AG04450 (cell line): Measurements from ENCODE around the gene TMTC3. TPM values are rescaled to one million over a fixed set of nuclear protein-coding genes. Genes with fewer than 3 reads are reported as not detected.

ENCODE experiments used
- CTCF ChIA-PET: fragments of 300-600, 350-600 bp; formaldehyde crosslinking; extraction: SDS; loops from one replicate; lab custom pipeline; 2022; ENCODE audit warnings: antibody characterized with exemption, inconsistent platforms; lab: Charles Lee
- POLR2A ChIA-PET: fragments of 350-600 bp; formaldehyde crosslinking; extraction: SDS; loops from one replicate; lab custom pipeline; 2021; ENCODE audit warnings: antibody characterized with exemption, inconsistent platforms; lab: Yijun Ruan, JAX
- DNase-seq: peaks from one replicate; pipeline ENCODE4 v3.0.0-alpha.2; 2011; ENCODE audit warnings: low read depth, low spot score
- H3K27ac ChIP-seq: one replicate; pipeline ENCODE4 v1.5.1; 2012; ENCODE audit warnings: low read depth, low read length, control low read depth
- H3K27me3 ChIP-seq: one replicate; pipeline ENCODE4 v1.6.0; 2012; ENCODE audit warnings: low read length; ENCODE audit not compliant: control insufficient read depth, insufficient read depth
- H3K4me3 ChIP-seq: 2 replicates; pipeline ENCODE4 v1.5.1; 2011; ENCODE audit warnings: mild to moderate bottlenecking, low read depth, low read length, control low read depth
- H3K9me3 ChIP-seq: 2 replicates; pipeline ENCODE4 v1.5.1; 2012; ENCODE audit warnings: low read length; ENCODE audit not compliant: control insufficient read depth, insufficient read depth
- polyA plus RNA-seq: library from polyadenylated mRNA; depleted of rRNA; stranded (reverse); fragments of >200 nt; gene quantifications from 2 replicates; pipeline ENCODE4 v1.2.3, GENCODE V29; 2011
- TF ChIP-seq, protein P1 (sequence below): IDR thresholded peaks from 2 replicates; pipeline ENCODE4 v1.5.1; 2011; ENCODE audit warnings: low read depth, low read length, control low read depth, inconsistent platforms

Gene TMTC3
- polyA plus RNA-seq, 1 experiment: 29.3 TPM

DNA sequence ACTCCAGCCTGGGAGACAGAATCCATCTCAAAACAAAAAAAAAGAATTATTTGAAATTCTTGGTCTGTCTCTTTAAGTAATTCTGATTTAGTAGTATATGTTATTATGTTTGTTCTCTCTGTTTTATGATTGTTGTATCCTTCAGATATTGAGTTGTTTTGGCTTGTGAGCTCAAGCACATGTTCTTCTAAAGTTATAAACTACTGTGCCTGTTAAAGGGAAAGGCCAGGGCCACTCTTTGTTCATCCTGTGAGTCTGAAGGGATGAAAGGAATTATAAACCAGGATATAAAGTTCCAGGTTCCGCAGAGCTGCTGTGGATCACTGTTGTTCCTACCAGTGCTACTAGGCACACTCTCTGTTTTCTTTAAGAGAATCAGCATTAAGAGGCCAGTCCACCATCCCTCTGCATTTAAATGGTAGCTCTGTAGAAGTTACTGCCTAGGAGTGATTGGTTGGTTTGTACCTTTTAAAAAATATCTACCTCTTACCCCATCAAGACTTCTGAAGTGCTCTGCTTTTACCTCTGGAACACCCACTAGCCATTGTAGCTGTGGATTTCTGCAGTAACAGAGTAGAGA, 14.1 kb downstream of the TMTC3 start:
- DNase-seq: no peak
- TF ChIP-seq, protein P1, sequence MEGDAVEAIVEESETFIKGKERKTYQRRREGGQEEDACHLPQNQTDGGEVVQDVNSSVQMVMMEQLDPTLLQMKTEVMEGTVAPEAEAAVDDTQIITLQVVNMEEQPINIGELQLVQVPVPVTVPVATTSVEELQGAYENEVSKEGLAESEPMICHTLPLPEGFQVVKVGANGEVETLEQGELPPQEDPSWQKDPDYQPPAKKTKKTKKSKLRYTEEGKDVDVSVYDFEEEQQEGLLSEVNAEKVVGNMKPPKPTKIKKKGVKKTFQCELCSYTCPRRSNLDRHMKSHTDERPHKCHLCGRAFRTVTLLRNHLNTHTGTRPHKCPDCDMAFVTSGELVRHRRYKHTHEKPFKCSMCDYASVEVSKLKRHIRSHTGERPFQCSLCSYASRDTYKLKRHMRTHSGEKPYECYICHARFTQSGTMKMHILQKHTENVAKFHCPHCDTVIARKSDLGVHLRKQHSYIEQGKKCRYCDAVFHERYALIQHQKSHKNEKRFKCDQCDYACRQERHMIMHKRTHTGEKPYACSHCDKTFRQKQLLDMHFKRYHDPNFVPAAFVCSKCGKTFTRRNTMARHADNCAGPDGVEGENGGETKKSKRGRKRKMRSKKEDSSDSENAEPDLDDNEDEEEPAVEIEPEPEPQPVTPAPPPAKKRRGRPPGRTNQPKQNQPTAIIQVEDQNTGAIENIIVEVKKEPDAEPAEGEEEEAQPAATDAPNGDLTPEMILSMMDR: no peak
- no peak overlapping the region for H3K27ac ChIP-seq
- no peak overlapping the region for H3K4me3 ChIP-seq
- no peaks in the 10 kb centered on the region for H3K9me3 ChIP-seq
- ChIA-PET CTCF (interaction anchor here (0.9 to 2.1 kb wide), 4 partner anchors 166 to 861 kb away, joined by 3 to 7 read pairs (median 3); no protein-coding TSS in a partner anchor), POLR2A (no interaction called here)
- no peaks in the 10 kb centered on the region for H3K27me3 ChIP-seq

DNA sequence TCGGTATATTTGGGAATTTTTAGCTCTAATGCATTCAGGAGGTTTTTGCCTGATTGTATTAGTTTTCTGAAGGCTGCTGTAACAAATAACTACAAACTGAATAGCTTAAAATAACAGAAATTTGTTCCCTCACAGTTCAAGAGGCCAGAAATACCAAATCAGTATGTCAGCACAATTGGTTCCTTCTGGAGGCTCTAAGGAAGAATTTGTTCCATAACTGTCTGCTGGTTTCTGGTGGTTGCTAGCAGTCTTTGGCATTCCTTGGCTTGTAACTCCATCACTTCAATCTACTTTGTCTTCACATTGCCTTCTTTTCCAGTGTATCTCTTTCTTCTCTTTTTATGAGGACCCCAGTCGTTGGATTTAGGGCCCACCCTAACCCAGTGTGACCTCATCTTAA, 21.3 kb downstream of the TMTC3 start:
- POLR2A ChIA-PET: no interaction called here
- no peaks in the 10 kb centered on the region for H3K27me3 ChIP-seq
- TF ChIP-seq, protein P1: no peak
- no peak overlapping the region for H3K4me3 ChIP-seq
- CTCF ChIA-PET: no interaction called here
- no peaks in the 10 kb centered on the region for H3K9me3 ChIP-seq
- no peak for DNase-seq
- H3K27ac ChIP-seq: no peak overlapping the region

DNA sequence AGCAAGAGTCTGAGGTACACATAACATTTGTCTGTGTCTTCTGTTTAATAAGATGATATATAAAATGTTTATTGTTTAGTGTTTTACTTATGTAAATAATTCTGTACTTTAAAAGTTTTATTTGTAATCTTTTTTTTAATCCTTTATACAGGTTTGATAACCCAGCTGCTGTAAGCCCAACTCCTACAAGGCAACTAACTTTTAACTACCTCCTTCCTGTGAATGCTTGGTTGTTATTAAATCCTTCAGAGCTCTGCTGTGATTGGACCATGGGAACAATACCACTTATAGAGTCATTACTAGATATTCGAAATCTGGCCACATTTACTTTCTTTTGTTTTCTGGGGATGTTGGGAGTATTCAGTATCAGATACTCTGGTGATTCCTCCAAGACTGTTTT, 24.1 kb downstream of the TMTC3 start:
- H3K9me3 ChIP-seq: no peaks in the 10 kb centered on the region
- ChIA-PET POLR2A (no interaction called here), CTCF (interaction anchor here (0.7 kb wide), 1 partner anchor 228 kb away, joined by 9 read pairs; no protein-coding TSS in a partner anchor)
- no peaks in the 10 kb centered on the region for H3K27me3 ChIP-seq
- DNase-seq: no peak
- H3K27ac ChIP-seq: no peak overlapping the region
- TF ChIP-seq, protein P1: no peak
- H3K4me3 ChIP-seq: no peak overlapping the region

DNA sequence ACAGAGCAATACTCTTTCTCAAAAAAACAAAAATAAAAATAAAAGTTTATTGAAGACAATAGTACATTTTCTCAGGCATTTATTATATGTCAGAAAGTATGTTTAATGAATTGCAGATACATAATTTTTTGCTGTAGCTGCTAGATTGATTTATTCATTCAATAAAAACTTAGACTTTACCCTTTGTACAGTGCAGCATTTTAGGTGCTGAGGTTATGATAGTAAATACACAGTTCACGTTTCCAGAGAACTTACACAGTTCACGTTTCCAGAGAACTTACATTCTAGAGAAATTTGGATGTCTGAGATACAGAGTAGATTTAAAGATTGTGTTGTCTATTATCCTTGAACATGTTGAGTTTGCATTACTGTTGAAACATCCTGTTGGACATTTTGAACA, 25.3 kb downstream of the TMTC3 start:
- TF ChIP-seq, protein P1: no peak

DNA sequence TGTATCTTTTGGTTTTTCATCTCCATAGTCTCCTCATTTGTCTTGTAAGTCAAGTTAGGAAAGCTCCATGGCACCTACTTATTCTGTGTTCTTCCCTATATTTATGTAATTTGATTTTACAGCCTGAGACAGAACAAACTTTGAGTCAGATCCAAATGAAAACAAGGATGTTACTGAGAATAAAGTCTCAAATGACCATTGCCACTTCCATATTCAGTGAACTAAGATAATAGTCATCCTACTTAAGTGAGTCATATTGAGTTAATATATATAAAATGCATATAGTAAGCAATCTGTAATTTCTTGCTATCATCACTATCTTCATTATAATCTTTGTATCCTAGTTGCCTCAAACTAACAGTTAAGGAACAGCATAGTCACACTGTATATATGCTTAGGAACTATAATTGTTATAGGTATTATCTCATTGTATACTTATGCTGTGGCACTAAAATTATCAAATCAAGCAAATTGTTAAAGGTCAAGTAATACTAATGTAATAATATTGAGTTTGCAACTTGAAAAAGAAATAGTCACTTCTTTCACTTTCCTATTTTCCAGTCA, 30.8 kb downstream of the TMTC3 start:
- no peak for DNase-seq
- ChIA-PET POLR2A (no interaction called here), CTCF (no interaction called here)

More for the DNA sequence above, 25.3 kb downstream of the TMTC3 start:
- Histone ChIP-seq H3K4me3 (no peak overlapping the region), H3K9me3 (no peaks in the 10 kb centered on the region), H3K27ac (no peak overlapping the region), H3K27me3 (no peaks in the 10 kb centered on the region)
- CTCF ChIA-PET: no interaction called here
- POLR2A ChIA-PET: no interaction called here
- DNase-seq: no peak

More for the DNA sequence above, 30.8 kb downstream of the TMTC3 start:
- Histone ChIP-seq H3K27ac (no peak overlapping the region), H3K4me3 (no peak overlapping the region), H3K27me3 (no peaks in the 10 kb centered on the region), H3K9me3 (no peaks in the 10 kb centered on the region)
- TF ChIP-seq, protein P1: no peak
